Stimulated activated CD4-positive, alpha-beta T cell treated with anti-CD3 and anti-CD28 coated beads, Interleukin-1b, Interleukin-23, amount 100 ng/mL, for 48 hours (primary cell): ENCODE measurements around the gene PGBD5.

Source experiments
- DNase-seq: peaks from one replicate; pipeline ENCODE4 v3.0.0-alpha.2; 2020

The PGBD5 gene

GRCh38 chr1:230320804-230321203, 105.3 kb downstream of the PGBD5 start:
- DNase-seq = no peak

- DNase-seq = no peak
Measured at GRCh38 chr1:230319014-230319747, 107.0 kb downstream of the PGBD5 start.

GRCh38 chr1:230317823-230318819, 108.0 kb downstream of the PGBD5 start:
- DNase-seq = no peak

GRCh38 chr1:230316864-230317745, 109.0 kb downstream of the PGBD5 start:
- DNase-seq = no peak

GRCh38 chr1:230315099-230315498, 111.0 kb downstream of the PGBD5 start:
- DNase-seq = no peak

- DNase-seq = no peak
Measured at GRCh38 chr1:230314142-230314470, 112.0 kb downstream of the PGBD5 start.

GRCh38 chr1:230313453-230314141, 112.5 kb downstream of the PGBD5 start:
- no peak for DNase-seq

- no peak for DNase-seq
Measured at GRCh38 chr1:230312676-230313075, 113.5 kb downstream of the PGBD5 start.

GRCh38 chr1:230310381-230311163, 115.6 kb downstream of the PGBD5 start:
- peak; percentile 43 for DNase-seq

- no peak for DNase-seq
Measured at GRCh38 chr1:230309646-230310177, 116.4 kb downstream of the PGBD5 start.

GRCh38 chr1:230308821-230309220, 117.3 kb downstream of the PGBD5 start:
- DNase-seq = no peak

- DNase-seq = no peak
Measured at GRCh38 chr1:230308039-230308438, 118.1 kb downstream of the PGBD5 start.

- no peak for DNase-seq
Measured at GRCh38 chr1:230307213-230307612, 118.9 kb downstream of the PGBD5 start.

- peak; percentile 58 for DNase-seq
Measured at GRCh38 chr1:230306169-230306568, 120.0 kb downstream of the PGBD5 start.

- DNase-seq = no peak
Measured at GRCh38 chr1:230303822-230304221, 122.3 kb downstream of the PGBD5 start.

- no peak for DNase-seq
Measured at GRCh38 chr1:230303069-230303468, 123.1 kb downstream of the PGBD5 start.

- no peak for DNase-seq
Measured at GRCh38 chr1:230301822-230302221, 124.3 kb downstream of the PGBD5 start.

- DNase-seq = no peak
Measured at GRCh38 chr1:230301322-230301721, 124.8 kb downstream of the PGBD5 start.

- no peak for DNase-seq
Measured at GRCh38 chr1:230300322-230301301, 125.5 kb downstream of the PGBD5 start.
